Peyer's patch (tissue), 4 donors: ENCODE results near the gene SLC35A2.

Experiments used
- CTCF ChIP-seq, 6 experiments: fragments of 450-650 bp in 4 of 6; fragments of 200-600 bp in 2 of 6; sonication (generic) in 1 of 6; IDR thresholded peaks; one replicate each; pipeline ENCODE4 v1.5.1; 2017 to 2019; ENCODE audit warnings: antibody characterized with exemption in 6 of 6, mild to moderate bottlenecking in 3 of 6, moderate library complexity in 1 of 6
- POLR2A ChIP-seq, 2 donors: fragments of 450-650 bp; IDR thresholded peaks; one replicate each; pipeline ENCODE4 v1.5.1; 2017; ENCODE audit warnings: antibody characterized with exemption in 2 of 2, mild to moderate bottlenecking in 2 of 2, moderate library complexity in 2 of 2

- TF ChIP-seq POLR2A (IDR thresholded peaks at IDR 0.05), result no peak
- no peak for TF ChIP-seq CTCF (IDR thresholded peaks at IDR 0.05)
Measured at GRCh38 chrX:48919360-48919841, 8.0 kb upstream of the SLC35A2 start.
